SH-SY5Y (cell line): ENCODE results near the gene B4GALNT3.

Source experiments
- GATA2 ChIP-seq: IDR thresholded peaks from 2 replicates; pipeline ENCODE4 v1.6.1; 2011; ENCODE audit warnings: mild to moderate bottlenecking, low read depth, low read length
- GATA3 ChIP-seq: IDR thresholded peaks from 2 replicates; pipeline ENCODE4 v1.6.1; 2011; ENCODE audit warnings: low read depth, mild to moderate bottlenecking, low read length, moderate library complexity

- TF ChIP-seq GATA3 (no peak), GATA2 (no peak)
Measured at GRCh38 chr12:570435-570920, 110.7 kb downstream of the B4GALNT3 start.
